ENCODE results near the gene CAPN12. TPM values are rescaled to one million over a fixed set of nuclear protein-coding genes. Genes with fewer than 3 reads are reported as not detected.
"Not testable (repeated sequence)": the region's sequence is repeated elsewhere in the genome, so short reads cannot be mapped to it uniquely, and the experiment has no call there.

Gene CAPN12
- total RNA-seq, 1 donor: 1.8 TPM

DNA sequence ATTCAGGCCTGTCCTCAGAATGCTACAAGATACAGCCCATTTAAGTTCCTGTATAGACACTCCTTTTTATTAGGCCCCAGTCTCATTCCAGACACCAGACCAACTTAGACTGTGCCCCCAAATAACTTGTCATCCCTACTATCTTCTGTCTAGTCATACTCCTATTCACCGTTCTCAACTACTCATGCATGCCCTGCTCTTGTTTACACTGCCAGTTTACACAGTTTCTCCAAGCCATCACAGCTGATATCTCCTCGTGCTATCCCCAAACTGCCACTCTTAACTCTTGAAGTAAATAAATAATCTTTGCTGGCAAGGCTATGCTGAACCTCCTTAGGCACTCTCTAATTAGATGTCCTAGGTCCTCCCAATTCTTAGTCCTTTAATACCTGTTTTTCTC is 9.9 kb upstream of the CAPN12 start:
- not testable (repeated sequence) for H3K9me3 ChIP-seq (ENCODE audit: low read depth, low read length)

DNA sequence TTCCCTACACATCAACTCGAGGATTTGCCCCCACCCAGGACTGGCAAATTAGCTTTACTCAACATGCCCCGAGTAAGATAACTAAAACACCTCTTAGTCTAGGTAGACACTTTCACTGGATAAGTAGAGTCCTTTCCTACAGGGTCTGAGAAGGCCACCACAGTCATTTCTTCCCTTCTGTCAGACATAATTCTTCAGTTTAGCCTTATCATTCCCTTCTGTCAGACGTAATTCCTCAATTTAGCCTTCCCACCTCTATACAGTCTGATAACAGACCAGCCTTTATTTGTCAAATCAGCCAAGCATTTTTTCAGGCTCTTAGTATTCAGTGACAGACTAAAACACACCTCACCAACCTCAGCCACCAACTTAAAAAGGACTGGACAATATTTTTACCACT is 9.5 kb upstream of the CAPN12 start:
- not testable (repeated sequence) for H3K4me1 ChIP-seq (ENCODE audit: insufficient read depth, low read length); H3K9me3 ChIP-seq (ENCODE audit: low read depth, low read length); H3K4me3 ChIP-seq (ENCODE audit: low read length); H3K27me3 ChIP-seq (ENCODE audit: insufficient read depth, low read length)

More for the DNA sequence above, 9.9 kb upstream of the CAPN12 start:
- not testable (repeated sequence) for H3K4me1 ChIP-seq (ENCODE audit: insufficient read depth, low read length); H3K27me3 ChIP-seq (ENCODE audit: insufficient read depth, low read length); H3K4me3 ChIP-seq (ENCODE audit: low read length)

- no peaks in the 10 kb centered on the region for H3K27me3 ChIP-seq (ENCODE audit: insufficient read depth, low read length)
- no peak overlapping the region for H3K4me3 ChIP-seq (ENCODE audit: low read length)
- H3K9me3 ChIP-seq (ENCODE audit: low read depth, low read length): no peaks in the 10 kb centered on the region
- H3K4me1 ChIP-seq (ENCODE audit: insufficient read depth, low read length): no peaks in the 10 kb centered on the region
Observed at GRCh38 chr19:38745316-38745715, 1.0 kb upstream of the CAPN12 start.

DNA sequence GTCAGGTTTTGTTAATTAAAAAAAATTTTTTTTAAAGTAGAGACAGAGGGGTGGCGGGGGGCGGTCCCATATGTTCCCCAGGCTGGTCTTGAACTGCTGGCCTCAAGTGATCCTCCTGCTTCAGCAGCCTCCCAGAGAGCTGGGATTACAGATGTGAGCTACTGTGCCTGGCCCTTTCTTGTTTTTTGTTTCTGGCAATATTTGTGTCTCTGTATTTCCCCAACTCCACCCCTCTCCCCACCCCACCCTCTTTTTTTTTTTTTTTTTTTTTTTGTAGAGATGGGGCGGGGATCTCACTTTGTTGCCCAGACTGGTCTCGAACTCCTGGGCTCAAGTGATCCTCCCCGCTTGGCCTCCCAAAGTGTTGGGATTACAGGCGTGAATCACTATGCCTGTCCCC is 600 bp upstream of the CAPN12 start:
- Histone ChIP-seq H3K4me1 (ENCODE audit: insufficient read depth, low read length) (peaks cover 3% of the 10 kb centered on the region), H3K27me3 (ENCODE audit: insufficient read depth, low read length) (no peaks in the 10 kb centered on the region), H3K4me3 (ENCODE audit: low read length) (no peak overlapping the region), H3K9me3 (ENCODE audit: low read depth, low read length) (no peaks in the 10 kb centered on the region)

- peaks cover 9% of the 10 kb centered on the region for H3K4me1 ChIP-seq (ENCODE audit: insufficient read depth, low read length)
Observed at GRCh38 chr19:38743394-38744297, 628 bp downstream of the CAPN12 start.

DNA sequence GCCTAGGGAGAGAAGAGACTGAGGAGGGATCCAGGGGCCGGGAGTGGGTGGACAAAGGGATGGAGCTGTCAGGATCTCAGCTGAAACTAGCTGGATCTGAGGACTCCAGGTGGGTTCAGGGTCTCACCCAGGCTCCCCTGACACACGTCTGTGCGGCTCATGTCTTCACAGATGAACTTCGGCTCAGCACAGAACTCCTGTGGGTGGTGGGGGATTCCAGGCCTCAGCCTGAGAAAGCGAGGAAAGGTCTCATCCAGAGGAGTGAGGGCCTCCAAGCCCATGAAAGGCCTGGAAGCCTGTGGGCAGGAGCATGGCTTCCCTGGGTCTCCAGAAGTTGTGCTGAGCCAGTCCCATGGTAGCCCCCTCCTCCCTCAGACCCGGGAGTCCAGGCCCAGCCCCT is 1.4 kb downstream of the CAPN12 start:
- no peak overlapping the region for H3K4me3 ChIP-seq (ENCODE audit: low read length)
- peaks cover 9% of the 10 kb centered on the region for H3K4me1 ChIP-seq (ENCODE audit: insufficient read depth, low read length)
- H3K27me3 ChIP-seq (ENCODE audit: insufficient read depth, low read length): no peaks in the 10 kb centered on the region
- no peaks in the 10 kb centered on the region for H3K9me3 ChIP-seq (ENCODE audit: low read depth, low read length)

More at GRCh38 chr19:38743394-38744297, 628 bp downstream of the CAPN12 start:
- Histone ChIP-seq H3K27me3 (ENCODE audit: insufficient read depth, low read length) (no peaks in the 10 kb centered on the region), H3K9me3 (ENCODE audit: low read depth, low read length) (no peaks in the 10 kb centered on the region), H3K4me3 (ENCODE audit: low read length) (no peak overlapping the region)

- no peaks in the 10 kb centered on the region for H3K27me3 ChIP-seq (ENCODE audit: insufficient read depth, low read length)
- no peak overlapping the region for H3K4me3 ChIP-seq (ENCODE audit: low read length)
- H3K9me3 ChIP-seq (ENCODE audit: low read depth, low read length): no peaks in the 10 kb centered on the region
- H3K4me1 ChIP-seq (ENCODE audit: insufficient read depth, low read length): peaks cover 14% of the 10 kb centered on the region
Observed at GRCh38 chr19:38742296-38742695, 2.0 kb downstream of the CAPN12 start.

GRCh38 chr19:38741670-38742069 is 2.6 kb downstream of the CAPN12 start:
- Histone ChIP-seq H3K4me3 (ENCODE audit: low read length) (no peak overlapping the region), H3K27me3 (ENCODE audit: insufficient read depth, low read length) (no peaks in the 10 kb centered on the region), H3K4me1 (ENCODE audit: insufficient read depth, low read length) (peaks cover 15% of the 10 kb centered on the region), H3K9me3 (ENCODE audit: low read depth, low read length) (no peaks in the 10 kb centered on the region)

DNA sequence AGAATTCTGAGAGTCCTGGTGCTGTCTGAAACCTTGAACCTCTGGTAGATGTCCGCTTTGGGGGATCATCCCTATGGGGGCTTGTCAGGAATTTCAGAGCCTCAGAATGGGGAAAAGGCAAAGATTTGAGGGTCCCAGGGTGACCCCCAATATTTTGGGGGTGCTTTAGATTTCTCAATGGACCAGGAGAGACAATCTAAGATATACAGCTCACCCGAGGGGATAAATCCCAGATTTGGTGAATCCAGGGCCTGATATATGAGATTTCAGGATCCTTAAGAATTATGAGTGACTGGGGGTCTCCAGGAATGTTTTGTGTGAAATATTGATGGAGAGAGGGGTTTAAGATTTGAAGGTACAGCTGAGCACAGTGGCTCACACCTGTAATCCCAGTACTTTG is 3.3 kb downstream of the CAPN12 start:
- peaks cover 18% of the 10 kb centered on the region for H3K4me1 ChIP-seq (ENCODE audit: insufficient read depth, low read length)
- H3K4me3 ChIP-seq (ENCODE audit: low read length): no peak overlapping the region
- no peaks in the 10 kb centered on the region for H3K9me3 ChIP-seq (ENCODE audit: low read depth, low read length)
- H3K27me3 ChIP-seq (ENCODE audit: insufficient read depth, low read length): no peaks in the 10 kb centered on the region

DNA sequence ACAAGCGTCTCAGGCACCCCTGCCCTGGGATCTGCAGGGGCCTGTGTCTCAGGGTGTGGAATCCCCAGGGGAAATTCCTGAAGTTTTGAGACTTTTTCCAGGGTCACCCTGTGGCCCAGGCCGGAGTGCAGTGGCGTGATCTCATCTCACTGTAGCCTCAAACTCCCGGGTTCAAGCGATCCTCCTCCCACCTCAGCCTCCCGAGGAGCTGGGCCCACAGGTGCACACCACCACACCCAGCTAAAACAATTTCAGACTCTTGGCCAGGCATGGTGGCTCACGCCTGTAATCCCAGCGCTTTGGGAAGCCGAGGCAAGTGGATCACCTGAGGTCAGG is 4.0 kb downstream of the CAPN12 start:
- no peak overlapping the region for H3K4me3 ChIP-seq (ENCODE audit: low read length)
- H3K4me1 ChIP-seq (ENCODE audit: insufficient read depth, low read length): peaks cover 20% of the 10 kb centered on the region
- H3K9me3 ChIP-seq (ENCODE audit: low read depth, low read length): no peaks in the 10 kb centered on the region
- no peaks in the 10 kb centered on the region for H3K27me3 ChIP-seq (ENCODE audit: insufficient read depth, low read length)

DNA sequence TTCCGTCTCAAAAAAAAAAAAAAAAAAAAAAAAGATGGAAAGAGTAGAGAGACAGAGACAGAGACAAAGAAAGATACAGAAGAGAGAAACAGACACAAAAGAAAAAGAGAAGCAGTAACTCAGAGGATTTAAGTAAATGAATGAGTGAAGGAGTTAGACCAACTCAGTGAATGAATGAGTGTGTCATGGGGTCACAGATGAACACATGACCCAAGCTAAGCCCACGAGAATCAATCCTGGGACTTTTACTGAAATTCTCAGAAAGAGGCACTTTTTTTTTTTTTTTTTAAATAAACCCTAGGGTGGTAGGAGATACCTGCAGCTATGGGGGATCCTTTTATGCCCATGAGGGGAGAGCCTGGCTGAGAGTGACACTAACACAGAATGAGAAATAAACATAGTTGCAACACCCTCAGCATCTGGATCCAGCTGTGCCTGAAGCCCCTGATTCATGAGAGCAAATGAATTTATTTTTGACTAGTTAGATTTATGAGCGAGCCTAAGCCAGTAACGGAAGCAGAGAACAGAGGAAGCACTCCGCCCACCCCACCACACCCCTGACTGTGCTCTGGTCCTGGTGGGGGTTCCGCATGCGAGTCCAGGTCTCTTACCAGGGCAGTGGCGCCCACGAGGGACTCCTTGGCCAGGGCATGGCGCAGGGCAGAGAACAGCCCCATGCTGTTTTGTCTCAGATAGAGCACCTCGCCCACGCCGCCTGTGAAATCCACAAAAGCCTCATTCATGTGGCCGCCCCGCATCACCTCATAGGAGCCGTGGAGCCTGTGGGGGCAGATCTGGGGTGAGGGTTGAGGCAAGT is 4.6 kb downstream of the CAPN12 start:
- Histone ChIP-seq H3K27me3 (ENCODE audit: insufficient read depth, low read length) (no peaks in the 10 kb centered on the region), H3K4me3 (ENCODE audit: low read length) (no peak overlapping the region), H3K9me3 (ENCODE audit: low read depth, low read length) (no peaks in the 10 kb centered on the region)

GRCh38 chr19:38737921-38738737 is 6.1 kb downstream of the CAPN12 start:
- H3K9me3 ChIP-seq (ENCODE audit: low read depth, low read length): no peaks in the 10 kb centered on the region
- no peaks in the 10 kb centered on the region for H3K27me3 ChIP-seq (ENCODE audit: insufficient read depth, low read length)
- H3K4me1 ChIP-seq (ENCODE audit: insufficient read depth, low read length): peaks cover 39% of the 10 kb centered on the region

More for the DNA sequence above, 4.6 kb downstream of the CAPN12 start:
- H3K4me1 ChIP-seq (ENCODE audit: insufficient read depth, low read length): peaks cover 26% of the 10 kb centered on the region

DNA sequence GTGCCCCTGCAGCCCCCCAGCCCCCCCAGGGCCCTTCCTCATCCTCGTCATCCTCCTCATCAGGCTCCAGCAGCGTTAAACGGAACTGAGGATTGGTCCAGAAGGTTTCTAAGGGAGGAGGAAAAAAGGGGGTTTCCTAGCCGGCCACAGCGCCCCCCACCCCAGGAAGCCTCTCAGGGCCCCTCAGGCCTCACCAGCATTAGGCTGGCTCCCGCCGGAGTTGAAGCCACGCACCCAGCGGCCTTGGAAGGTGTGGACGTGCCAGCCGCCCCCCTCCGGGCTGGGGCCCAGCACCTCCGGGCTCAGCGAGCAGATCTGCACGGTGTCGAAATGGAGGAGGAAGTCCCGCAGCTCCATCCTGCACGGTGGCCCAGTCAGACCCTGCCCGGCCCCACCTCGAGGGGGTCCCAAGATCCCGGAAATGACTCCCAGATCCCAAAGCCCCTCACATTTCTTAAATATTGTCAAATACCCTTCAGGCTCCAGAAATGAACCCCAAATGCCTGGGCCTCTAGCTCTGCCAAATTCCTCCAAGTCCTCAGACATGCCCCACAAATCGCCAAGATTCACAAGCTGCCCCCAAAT is 6.9 kb downstream of the CAPN12 start:
- Histone ChIP-seq H3K27me3 (ENCODE audit: insufficient read depth, low read length) (no peaks in the 10 kb centered on the region), H3K4me3 (ENCODE audit: low read length) (no peak overlapping the region), H3K4me1 (ENCODE audit: insufficient read depth, low read length) (peaks cover 39% of the 10 kb centered on the region), H3K9me3 (ENCODE audit: low read depth, low read length) (no peaks in the 10 kb centered on the region)

More at GRCh38 chr19:38737921-38738737, 6.1 kb downstream of the CAPN12 start:
- no peak overlapping the region for H3K4me3 ChIP-seq (ENCODE audit: low read length)

- Histone ChIP-seq H3K4me1 (ENCODE audit: insufficient read depth, low read length) (peaks cover 39% of the 10 kb centered on the region), H3K9me3 (ENCODE audit: low read depth, low read length) (no peaks in the 10 kb centered on the region), H3K27me3 (ENCODE audit: insufficient read depth, low read length) (no peaks in the 10 kb centered on the region), H3K4me3 (ENCODE audit: low read length) (no peak overlapping the region)
Observed at GRCh38 chr19:38736413-38737280, 7.6 kb downstream of the CAPN12 start.

Data from mononuclear cell (primary cell).